Measurements from ENCODE around the gene B4GALNT1.
"Not testable (repeated sequence)": the region's sequence is repeated elsewhere in the genome, so short reads cannot be mapped to it uniquely, and the experiment has no call there.

The B4GALNT1 gene

GRCh38 chr12:57606821-57607220 is 26.2 kb downstream of the B4GALNT1 start:
- no peak for DNase-seq

DNA sequence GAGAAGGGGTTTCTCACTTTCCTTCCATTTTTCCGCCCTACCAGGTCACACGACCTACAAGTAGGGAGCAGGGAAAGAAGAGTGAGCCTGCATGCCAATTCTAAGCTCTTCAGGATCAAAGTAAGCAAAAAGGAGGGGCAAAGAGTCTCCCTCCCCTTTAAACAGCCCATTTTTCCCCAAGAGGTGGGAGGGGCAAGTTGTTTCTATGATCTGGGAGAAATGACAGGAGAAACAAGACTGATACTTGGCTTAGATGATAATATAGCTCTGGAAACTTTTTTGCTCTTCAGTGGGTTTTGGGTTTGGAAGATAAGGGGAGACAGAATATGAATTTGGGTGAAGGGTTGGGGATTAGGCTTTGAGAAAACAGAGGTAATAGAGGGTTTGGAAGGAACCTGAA is 26.6 kb downstream of the B4GALNT1 start:
- no peak for DNase-seq

GRCh38 chr12:57605811-57606311 is 27.1 kb downstream of the B4GALNT1 start:
- DNase-seq, result no peak

- peak in 2 of 3 experiments; percentile 48 to 51 for DNase-seq
These were observed 27.8 kb downstream of the B4GALNT1 start for GRCh38 chr12:57604992-57605810.

DNA sequence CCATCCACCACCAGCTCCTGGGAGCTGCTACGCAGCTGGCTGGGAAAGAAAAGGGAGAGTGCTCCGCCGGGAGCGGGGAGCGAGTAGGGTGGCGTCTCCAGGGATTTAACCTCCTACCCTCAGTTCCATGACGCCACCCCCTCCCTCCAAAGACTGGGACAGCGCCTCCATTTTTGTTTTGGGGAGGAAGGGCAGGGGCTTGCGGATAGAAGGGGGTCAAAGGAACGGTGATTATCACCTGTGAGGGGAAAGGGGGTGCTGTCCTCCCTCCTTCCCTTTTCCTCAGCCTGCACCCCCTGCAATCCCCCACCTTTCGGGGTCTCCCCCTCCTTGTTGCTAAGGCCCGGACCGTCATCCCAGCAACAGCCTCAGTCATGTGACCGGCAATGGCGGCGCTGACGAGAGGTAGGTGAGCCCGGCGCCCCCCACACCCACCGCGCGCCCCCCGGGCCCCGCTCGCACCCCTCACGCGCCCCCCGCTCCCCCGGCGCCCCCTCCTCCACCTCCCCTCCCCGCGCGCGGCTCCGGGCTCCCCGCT is 28.5 kb downstream of the B4GALNT1 start, which contains the start of gene DTX3:
Gene DTX3 (plus strand): TSS at position 371 of the 538 bp plus-strand sequence. CDS start 1,694 bp downstream, outside the sequence.
- DNase-seq, result peak; percentile 44 to 83 (median 67)

GRCh38 chr12:57603815-57604453 is 29.1 kb downstream of the B4GALNT1 start:
- DNase-seq, result peak in 2 of 3 experiments; percentile 35 to 56

DNA sequence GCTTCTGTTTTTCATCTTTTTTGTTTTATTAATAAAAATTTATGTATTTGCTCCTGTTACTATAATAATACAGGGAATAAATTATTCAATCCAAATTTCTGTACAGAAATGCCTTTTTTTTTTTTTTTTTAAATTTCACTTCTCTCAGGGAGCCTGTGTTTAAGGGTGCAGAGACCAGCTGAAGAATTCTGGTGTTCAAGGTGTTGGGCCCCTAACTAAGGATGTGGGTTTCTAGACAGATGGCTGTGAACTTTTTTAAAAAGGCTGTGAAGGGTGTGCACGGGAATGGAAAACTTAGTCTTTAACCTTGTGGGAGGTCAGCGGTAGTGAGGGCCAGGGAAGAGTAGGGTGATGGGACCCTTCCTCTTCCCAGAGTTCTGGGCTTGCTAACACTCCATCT is 29.7 kb downstream of the B4GALNT1 start:
- DNase-seq, result no peak

DNA sequence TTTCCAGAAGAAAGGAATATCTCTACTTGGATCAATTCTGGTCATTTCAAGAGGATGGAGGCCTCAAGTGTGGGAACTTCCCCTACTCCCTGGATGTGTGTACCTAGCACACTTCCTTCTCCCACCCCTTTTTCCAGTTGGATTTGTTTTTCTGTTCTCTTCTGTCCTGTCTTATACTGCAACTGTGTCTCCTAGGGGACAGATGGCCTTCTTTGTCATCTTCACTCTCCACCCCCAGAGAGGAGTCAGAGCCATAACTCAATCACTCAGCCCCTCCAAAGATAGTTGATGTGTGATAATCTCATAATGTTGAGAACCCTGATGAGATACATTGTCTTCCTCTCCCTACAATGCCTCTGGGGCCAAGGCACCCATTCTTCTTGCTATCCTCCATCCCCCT is 30.5 kb downstream of the B4GALNT1 start:
- DNase-seq, result no peak

DNA sequence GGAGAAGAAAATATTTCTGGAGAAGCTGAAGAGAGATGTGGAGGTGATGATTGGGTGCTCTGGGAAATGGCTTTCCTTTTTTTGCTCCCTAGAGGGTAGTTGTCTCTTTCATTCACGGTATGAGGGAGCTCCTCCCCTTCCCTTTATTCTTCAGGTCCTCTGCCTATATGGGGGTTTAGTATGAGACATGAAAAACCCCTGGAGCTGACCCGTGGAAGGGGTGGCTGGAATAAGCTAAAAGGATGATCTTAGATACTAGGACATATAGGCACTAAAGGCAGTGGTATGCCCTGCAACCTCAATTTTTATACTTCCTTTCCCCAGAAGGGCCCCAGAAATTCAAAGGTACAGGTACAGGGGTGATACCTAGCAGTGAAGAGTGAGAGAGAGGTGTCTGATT is 32.6 kb downstream of the B4GALNT1 start:
- no peak for DNase-seq

DNA sequence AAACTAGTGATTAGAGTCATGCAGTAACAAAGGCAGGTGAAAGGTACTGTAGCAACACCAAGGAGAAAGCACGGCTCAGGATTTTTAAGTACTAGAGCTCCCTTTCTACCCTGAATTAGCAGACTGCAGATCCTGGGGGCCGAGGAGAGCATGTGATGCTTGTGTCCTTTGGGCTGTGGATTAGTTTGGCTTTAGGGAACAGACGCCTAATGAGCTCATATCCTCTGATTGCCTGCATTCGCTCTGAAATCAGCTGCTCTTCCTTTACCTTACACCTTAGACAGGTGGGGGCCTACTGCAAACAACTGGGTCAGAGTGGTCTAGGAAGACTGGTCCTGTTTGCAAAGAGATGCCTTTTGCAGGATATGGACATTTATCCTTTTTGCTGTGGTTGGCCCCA is 39.8 kb downstream of the B4GALNT1 start:
- no peak for DNase-seq

GRCh38 chr12:57592551-57593165 is 40.3 kb downstream of the B4GALNT1 start:
- DNase-seq, result no peak

DNA sequence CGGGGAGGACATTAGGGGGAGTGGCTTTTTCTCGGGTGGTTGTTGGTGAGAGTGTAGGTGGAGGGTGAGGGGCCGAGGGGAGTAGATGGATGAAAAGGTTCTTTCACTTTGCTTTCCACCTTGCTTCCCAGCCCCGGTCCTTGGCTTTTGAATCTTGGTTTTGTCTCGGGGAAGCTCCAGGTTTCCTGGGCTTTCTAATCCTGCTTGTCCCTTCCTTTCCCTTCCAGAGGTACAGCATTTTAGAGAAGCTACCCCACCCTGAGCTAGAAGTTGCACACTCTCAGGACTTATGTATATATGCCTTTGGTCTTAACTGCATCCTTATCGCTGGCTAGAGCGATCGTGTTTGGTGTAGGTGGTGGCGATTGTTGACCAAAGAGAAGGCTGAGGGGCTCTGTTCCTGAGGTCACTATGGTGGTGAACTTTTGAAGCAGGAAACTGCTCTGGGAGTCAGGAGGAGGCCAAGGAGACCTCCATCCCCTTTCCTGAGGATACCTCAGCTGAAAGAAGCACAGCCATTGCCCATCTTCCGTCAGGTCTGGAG is 41.1 kb downstream of the B4GALNT1 start:
- DNase-seq, result no peak

DNA sequence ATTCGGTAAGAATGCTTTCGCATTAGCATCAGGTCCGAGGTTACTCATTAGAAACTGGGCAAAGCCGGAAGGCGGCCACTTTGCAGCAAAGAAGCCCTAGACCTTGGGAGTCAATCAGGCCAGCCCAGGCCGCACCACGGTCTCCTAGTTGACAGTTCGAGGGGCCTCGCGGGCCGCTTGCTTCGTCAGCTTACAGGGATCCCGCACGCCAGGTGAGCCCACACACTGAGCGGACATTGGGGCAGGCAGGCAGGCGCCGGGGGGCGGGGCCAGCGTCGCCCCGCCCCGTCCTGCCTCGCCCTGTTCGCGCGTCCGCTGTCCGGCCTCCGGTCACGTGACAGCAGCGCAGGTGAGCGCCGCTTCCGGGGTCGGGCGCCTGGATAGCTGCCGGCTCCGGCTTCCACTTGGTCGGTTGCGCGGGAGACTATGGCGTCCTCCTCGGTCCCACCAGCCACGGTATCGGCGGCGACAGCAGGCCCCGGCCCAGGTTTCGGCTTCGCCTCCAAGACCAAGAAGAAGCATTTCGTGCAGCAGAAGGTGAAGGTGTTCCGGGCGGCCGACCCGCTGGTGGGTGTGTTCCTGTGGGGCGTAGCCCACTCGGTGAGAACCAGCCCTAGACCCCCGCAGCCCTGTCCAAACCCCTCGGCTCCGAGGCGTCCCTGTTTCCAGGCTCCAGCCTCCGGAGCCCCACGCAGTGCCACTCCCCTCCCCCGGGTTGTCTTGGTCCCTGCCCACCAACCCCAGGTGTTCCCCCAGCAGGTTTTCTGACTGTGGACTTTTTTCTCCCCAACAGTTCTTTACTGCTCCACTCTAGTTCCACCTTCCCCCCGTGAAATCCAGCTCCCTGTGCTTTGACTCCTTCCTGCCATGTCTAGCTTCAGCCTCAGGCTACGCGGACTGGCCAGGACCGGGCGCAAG is 41.9 kb downstream of the B4GALNT1 start, which contains the start of gene PIP4K2C:
Gene PIP4K2C (plus strand): TSS at position 329 of the 918 bp plus-strand sequence. CDS start 98 bp downstream, at position 427.
- peak; percentile 92 to 94 (median 93) for DNase-seq

DNA sequence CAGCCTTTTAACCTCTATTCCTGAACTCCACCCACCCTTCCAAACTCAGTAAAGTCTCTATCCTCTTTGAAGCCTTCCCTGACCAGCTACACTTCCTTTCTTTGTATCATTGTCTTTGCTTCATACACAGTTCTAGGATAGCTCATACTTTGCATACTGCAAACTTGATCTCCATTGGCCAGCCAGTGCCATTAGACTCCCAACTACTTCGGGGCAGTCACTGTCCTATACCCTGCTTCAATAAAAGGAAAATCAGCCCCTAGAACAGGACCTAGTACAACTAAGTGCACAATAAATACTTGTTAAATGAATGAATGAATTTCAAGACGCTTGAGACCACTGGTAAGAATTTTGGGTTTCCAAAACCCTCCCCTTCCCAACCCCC is 42.5 kb downstream of the B4GALNT1 start:
- DNase-seq, result no peak

- DNase-seq, result not testable (repeated sequence)
These were observed 43.9 kb downstream of the B4GALNT1 start for GRCh38 chr12:57588951-57589610.

GRCh38 chr12:57586832-57587429 is 46.1 kb downstream of the B4GALNT1 start:
- DNase-seq, result no peak

DNA sequence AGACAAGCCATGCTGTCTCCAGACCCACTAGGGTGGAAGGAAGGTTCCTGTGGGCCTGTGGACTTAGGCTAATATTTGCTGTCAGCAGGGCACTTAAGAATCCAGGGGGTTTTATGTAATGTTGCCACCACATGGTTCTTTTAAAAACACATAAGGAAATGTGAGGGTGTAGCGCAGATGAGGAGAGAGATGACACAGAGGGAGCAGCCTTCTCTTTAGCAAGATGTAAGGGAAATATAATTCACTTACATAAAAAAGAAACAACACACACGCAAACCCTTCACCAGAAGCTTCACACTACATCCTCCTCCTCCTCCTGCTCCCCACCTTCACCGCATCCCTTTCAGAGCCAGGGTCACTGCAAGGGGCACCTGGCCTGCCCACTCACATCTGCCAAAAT is 46.9 kb downstream of the B4GALNT1 start:
- no peak for DNase-seq

DNA sequence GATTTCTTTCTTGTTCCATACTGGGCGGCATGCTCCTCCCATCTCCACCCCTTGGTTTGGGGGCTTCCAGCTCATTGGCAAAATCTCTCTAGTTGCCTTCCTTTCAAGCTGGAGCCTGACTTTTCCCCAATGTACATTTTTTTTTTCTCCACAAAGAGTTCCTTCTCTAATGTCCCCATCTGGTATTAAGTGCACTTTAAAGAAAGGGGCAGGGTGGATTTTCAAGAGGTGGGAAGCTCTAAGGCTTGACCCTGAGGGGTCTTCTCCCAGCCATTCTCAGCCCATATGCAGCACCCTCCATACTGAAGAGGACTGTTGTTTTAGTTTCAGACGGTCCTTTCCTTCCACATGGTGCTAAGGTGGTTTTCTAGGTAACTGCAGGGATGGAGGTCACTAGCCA is 47.8 kb downstream of the B4GALNT1 start:
- no peak for DNase-seq

DNA sequence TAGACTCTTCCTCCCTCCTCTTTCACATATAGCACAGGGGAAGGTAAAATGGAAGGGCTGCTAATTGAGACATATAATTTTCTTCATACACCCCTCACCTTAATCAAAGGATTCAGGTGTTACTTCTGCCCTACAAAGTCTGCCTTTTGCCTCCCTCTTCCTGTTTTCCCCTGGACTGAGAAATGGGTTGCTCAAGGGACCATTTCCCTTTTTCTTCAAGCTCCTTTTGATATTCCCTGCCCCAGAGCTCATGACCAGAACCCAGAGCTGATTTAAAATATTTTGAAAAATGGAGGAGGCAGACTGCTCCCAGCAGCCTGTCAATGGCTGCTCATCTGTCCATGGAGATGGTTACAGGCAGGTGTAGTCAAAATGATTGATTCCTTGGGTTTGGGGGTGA is 48.3 kb downstream of the B4GALNT1 start:
- DNase-seq, result no peak

- no peak for DNase-seq
These were observed 49.0 kb downstream of the B4GALNT1 start for GRCh38 chr12:57584050-57584449.
